ENCODE results near the gene CALN1. TPM values are rescaled to one million over a fixed set of nuclear protein-coding genes. Genes with fewer than 3 reads are reported as not detected.
"Not testable (repeated sequence)": the region's sequence is repeated elsewhere in the genome, so short reads cannot be mapped to it uniquely, and the experiment has no call there.

CALN1 gene
- total RNA-seq, 1 donor from 2014 or later, result 0.52 TPM

GRCh38 chr7:72391821-72392377 lies 20.2 kb downstream of the CALN1 start:
- no peaks in the 10 kb centered on the region for H3K27me3 ChIP-seq (ENCODE audit: control insufficient read depth in 3 of 3, insufficient read depth in 3 of 3, low read length in 3 of 3)
- H3K27ac ChIP-seq (ENCODE audit: low read depth, low read length), result no peak overlapping the region
- peaks cover 0 to 2% (median 0%) of the 10 kb centered on the region in 3 donors for H3K9me3 ChIP-seq (ENCODE audit: control insufficient read depth in 3 of 3, low read length in 3 of 3)
- H3K4me3 ChIP-seq (ENCODE audit: low read length in 3 of 3), result no peak overlapping the region
- H3K36me3 ChIP-seq (ENCODE audit: control insufficient read depth in 3 of 3, insufficient read depth in 3 of 3, low read length in 3 of 3), result no peaks in the 10 kb centered on the region
- no peaks in the 10 kb centered on the region for H3K4me1 ChIP-seq (ENCODE audit: control insufficient read depth in 3 of 3, insufficient read depth in 3 of 3, low read length in 3 of 3)
- H3K9ac ChIP-seq (ENCODE audit: low read depth in 1 of 3, low read length in 3 of 3), result no peak overlapping the region

- Histone ChIP-seq H3K4me1 (ENCODE audit: control insufficient read depth in 3 of 3, insufficient read depth in 3 of 3, low read length in 3 of 3) (no peaks in the 10 kb centered on the region), H3K4me3 (ENCODE audit: low read length in 3 of 3) (no peak overlapping the region), H3K27me3 (ENCODE audit: control insufficient read depth in 3 of 3, insufficient read depth in 3 of 3, low read length in 3 of 3) (no peaks in the 10 kb centered on the region), H3K27ac (ENCODE audit: low read depth, low read length) (no peak overlapping the region), H3K9ac (ENCODE audit: low read depth in 1 of 3, low read length in 3 of 3) (no peak overlapping the region), H3K36me3 (ENCODE audit: control insufficient read depth in 3 of 3, insufficient read depth in 3 of 3, low read length in 3 of 3) (no peaks in the 10 kb centered on the region), H3K9me3 (ENCODE audit: control insufficient read depth in 3 of 3, low read length in 3 of 3) (peaks cover 0 to 2% (median 2%) of the 10 kb centered on the region in 3 donors)
Measured at GRCh38 chr7:72386118-72386517, 26.0 kb downstream of the CALN1 start.

- Histone ChIP-seq H3K4me3 (ENCODE audit: low read length in 3 of 3) (no peak overlapping the region), H3K9me3 (ENCODE audit: control insufficient read depth in 3 of 3, low read length in 3 of 3) (no peaks in the 10 kb centered on the region), H3K36me3 (ENCODE audit: control insufficient read depth in 3 of 3, insufficient read depth in 3 of 3, low read length in 3 of 3) (no peaks in the 10 kb centered on the region), H3K4me1 (ENCODE audit: control insufficient read depth in 3 of 3, insufficient read depth in 3 of 3, low read length in 3 of 3) (no peaks in the 10 kb centered on the region), H3K9ac (ENCODE audit: low read depth in 1 of 3, low read length in 3 of 3) (no peak overlapping the region), H3K27ac (ENCODE audit: low read depth, low read length) (no peak overlapping the region), H3K27me3 (ENCODE audit: control insufficient read depth in 3 of 3, insufficient read depth in 3 of 3, low read length in 3 of 3) (no peaks in the 10 kb centered on the region)
Measured at GRCh38 chr7:72362246-72362645, 49.9 kb downstream of the CALN1 start.

GRCh38 chr7:72345208-72345727 lies 66.9 kb downstream of the CALN1 start:
- peaks cover 0 to 2% (median 0%) of the 10 kb centered on the region in 3 donors for H3K27me3 ChIP-seq (ENCODE audit: control insufficient read depth in 3 of 3, insufficient read depth in 3 of 3, low read length in 3 of 3)
- no peaks in the 10 kb centered on the region for H3K4me1 ChIP-seq (ENCODE audit: control insufficient read depth in 3 of 3, insufficient read depth in 3 of 3, low read length in 3 of 3)
- H3K27ac ChIP-seq (ENCODE audit: low read depth, low read length), result no peak overlapping the region
- no peak overlapping the region for H3K4me3 ChIP-seq (ENCODE audit: low read length in 3 of 3)
- H3K9me3 ChIP-seq (ENCODE audit: control insufficient read depth in 3 of 3, low read length in 3 of 3), result no peaks in the 10 kb centered on the region
- no peaks in the 10 kb centered on the region for H3K36me3 ChIP-seq (ENCODE audit: control insufficient read depth in 3 of 3, insufficient read depth in 3 of 3, low read length in 3 of 3)
- H3K9ac ChIP-seq (ENCODE audit: low read depth in 1 of 3, low read length in 3 of 3), result no peak overlapping the region

GRCh38 chr7:72343991-72344390 lies 68.1 kb downstream of the CALN1 start:
- Histone ChIP-seq H3K27me3 (ENCODE audit: control insufficient read depth in 3 of 3, insufficient read depth in 3 of 3, low read length in 3 of 3) (peaks cover 0 to 2% (median 0%) of the 10 kb centered on the region in 3 donors), H3K36me3 (ENCODE audit: control insufficient read depth in 3 of 3, insufficient read depth in 3 of 3, low read length in 3 of 3) (no peaks in the 10 kb centered on the region), H3K9ac (ENCODE audit: low read depth in 1 of 3, low read length in 3 of 3) (no peak overlapping the region), H3K4me1 (ENCODE audit: control insufficient read depth in 3 of 3, insufficient read depth in 3 of 3, low read length in 3 of 3) (no peaks in the 10 kb centered on the region), H3K4me3 (ENCODE audit: low read length in 3 of 3) (no peak overlapping the region), H3K27ac (ENCODE audit: low read depth, low read length) (no peak overlapping the region), H3K9me3 (ENCODE audit: control insufficient read depth in 3 of 3, low read length in 3 of 3) (peaks cover 0 to 2% (median 0%) of the 10 kb centered on the region in 3 donors)

GRCh38 chr7:72343354-72343753 lies 68.8 kb downstream of the CALN1 start:
- not testable (repeated sequence) for H3K4me1 ChIP-seq (ENCODE audit: control insufficient read depth in 3 of 3, insufficient read depth in 3 of 3, low read length in 3 of 3); H3K9me3 ChIP-seq (ENCODE audit: control insufficient read depth in 3 of 3, low read length in 3 of 3); H3K36me3 ChIP-seq (ENCODE audit: control insufficient read depth in 3 of 3, insufficient read depth in 3 of 3, low read length in 3 of 3); H3K9ac ChIP-seq (ENCODE audit: low read depth in 1 of 3, low read length in 3 of 3); H3K27ac ChIP-seq (ENCODE audit: low read depth, low read length); H3K4me3 ChIP-seq (ENCODE audit: low read length in 3 of 3); H3K27me3 ChIP-seq (ENCODE audit: control insufficient read depth in 3 of 3, insufficient read depth in 3 of 3, low read length in 3 of 3)

- Histone ChIP-seq H3K4me3 (ENCODE audit: low read length in 3 of 3) (no peak overlapping the region), H3K27me3 (ENCODE audit: control insufficient read depth in 3 of 3, insufficient read depth in 3 of 3, low read length in 3 of 3) (peaks cover 20 to 32% (median 27%) of the 10 kb centered on the region in 3 donors)
Measured at GRCh38 chr7:72337390-72338167, 74.6 kb downstream of the CALN1 start.

GRCh38 chr7:72336632-72337389 lies 75.3 kb downstream of the CALN1 start:
- Histone ChIP-seq H3K9ac (ENCODE audit: low read depth in 1 of 3, low read length in 3 of 3) (no peak overlapping the region), H3K27me3 (ENCODE audit: control insufficient read depth in 3 of 3, insufficient read depth in 3 of 3, low read length in 3 of 3) (peaks cover 20 to 32% (median 27%) of the 10 kb centered on the region in 3 donors), H3K4me3 (ENCODE audit: low read length in 3 of 3) (no peak overlapping the region), H3K9me3 (ENCODE audit: control insufficient read depth in 3 of 3, low read length in 3 of 3) (peaks cover 0 to 3% (median 2%) of the 10 kb centered on the region in 3 donors), H3K36me3 (ENCODE audit: control insufficient read depth in 3 of 3, insufficient read depth in 3 of 3, low read length in 3 of 3) (no peaks in the 10 kb centered on the region), H3K27ac (ENCODE audit: low read depth, low read length) (no peak overlapping the region), H3K4me1 (ENCODE audit: control insufficient read depth in 3 of 3, insufficient read depth in 3 of 3, low read length in 3 of 3) (no peaks in the 10 kb centered on the region)

More at GRCh38 chr7:72337390-72338167, 74.6 kb downstream of the CALN1 start:
- peaks cover 0 to 3% (median 2%) of the 10 kb centered on the region in 3 donors for H3K9me3 ChIP-seq (ENCODE audit: control insufficient read depth in 3 of 3, low read length in 3 of 3)
- no peaks in the 10 kb centered on the region for H3K4me1 ChIP-seq (ENCODE audit: control insufficient read depth in 3 of 3, insufficient read depth in 3 of 3, low read length in 3 of 3)
- H3K9ac ChIP-seq (ENCODE audit: low read depth in 1 of 3, low read length in 3 of 3), result no peak overlapping the region
- H3K27ac ChIP-seq (ENCODE audit: low read depth, low read length), result no peak overlapping the region
- no peaks in the 10 kb centered on the region for H3K36me3 ChIP-seq (ENCODE audit: control insufficient read depth in 3 of 3, insufficient read depth in 3 of 3, low read length in 3 of 3)

- Histone ChIP-seq H3K9me3 (ENCODE audit: control insufficient read depth in 3 of 3, low read length in 3 of 3) (peaks cover 0 to 3% (median 2%) of the 10 kb centered on the region in 3 donors), H3K27ac (ENCODE audit: low read depth, low read length) (no peak overlapping the region), H3K36me3 (ENCODE audit: control insufficient read depth in 3 of 3, insufficient read depth in 3 of 3, low read length in 3 of 3) (no peaks in the 10 kb centered on the region), H3K27me3 (ENCODE audit: control insufficient read depth in 3 of 3, insufficient read depth in 3 of 3, low read length in 3 of 3) (peaks cover 20 to 32% (median 27%) of the 10 kb centered on the region in 3 donors), H3K4me3 (ENCODE audit: low read length in 3 of 3) (no peak overlapping the region), H3K9ac (ENCODE audit: low read depth in 1 of 3, low read length in 3 of 3) (no peak overlapping the region), H3K4me1 (ENCODE audit: control insufficient read depth in 3 of 3, insufficient read depth in 3 of 3, low read length in 3 of 3) (no peaks in the 10 kb centered on the region)
Measured at GRCh38 chr7:72336382-72336631, 75.8 kb downstream of the CALN1 start.
